NCI-H446 treated with DMSO at 0.1 percent for 48 hours (cell line): Measurements from ENCODE around the gene HHATL.

Experiments used
- DNase-seq: peaks from one replicate; lab custom pipeline; 2025; lab: John Stamatoyannopoulos, UW

Gene HHATL

DNA sequence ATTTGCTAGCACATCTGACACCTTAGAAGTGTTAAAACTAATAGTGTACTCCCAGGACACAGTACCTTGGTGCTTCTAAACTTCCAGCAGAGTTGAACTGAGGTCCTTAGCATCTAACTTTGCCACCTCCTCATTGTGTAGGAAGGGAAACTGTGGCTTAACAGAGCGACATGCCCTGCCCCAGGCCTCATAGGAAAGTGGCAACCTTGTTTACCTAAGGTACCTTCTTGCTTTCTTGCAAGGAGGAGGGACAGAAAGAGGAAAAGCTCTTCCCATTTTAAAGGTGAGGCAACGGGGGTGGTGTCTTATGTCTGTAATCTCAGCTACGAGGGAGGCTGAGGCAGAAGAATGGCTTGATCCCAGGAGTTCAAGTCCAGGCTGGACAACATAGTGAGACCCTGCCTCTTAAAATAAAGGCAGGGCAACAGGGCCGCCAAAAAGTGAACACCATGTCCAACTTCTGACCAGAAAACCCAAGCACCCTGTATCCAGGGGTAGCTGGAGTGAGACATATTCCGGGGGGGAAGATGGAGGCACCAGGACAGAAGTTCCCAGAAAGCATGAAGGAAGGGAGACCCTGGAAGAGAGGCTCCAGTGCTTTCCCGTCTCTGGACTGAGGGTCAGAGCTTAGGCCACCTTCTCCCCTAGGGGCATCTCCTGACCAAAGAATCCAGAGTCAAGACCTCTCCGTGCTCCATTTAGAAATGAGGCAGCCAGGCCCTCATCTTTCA lies 17.8 kb downstream of the HHATL start:
- DNase-seq: no peak

DNA sequence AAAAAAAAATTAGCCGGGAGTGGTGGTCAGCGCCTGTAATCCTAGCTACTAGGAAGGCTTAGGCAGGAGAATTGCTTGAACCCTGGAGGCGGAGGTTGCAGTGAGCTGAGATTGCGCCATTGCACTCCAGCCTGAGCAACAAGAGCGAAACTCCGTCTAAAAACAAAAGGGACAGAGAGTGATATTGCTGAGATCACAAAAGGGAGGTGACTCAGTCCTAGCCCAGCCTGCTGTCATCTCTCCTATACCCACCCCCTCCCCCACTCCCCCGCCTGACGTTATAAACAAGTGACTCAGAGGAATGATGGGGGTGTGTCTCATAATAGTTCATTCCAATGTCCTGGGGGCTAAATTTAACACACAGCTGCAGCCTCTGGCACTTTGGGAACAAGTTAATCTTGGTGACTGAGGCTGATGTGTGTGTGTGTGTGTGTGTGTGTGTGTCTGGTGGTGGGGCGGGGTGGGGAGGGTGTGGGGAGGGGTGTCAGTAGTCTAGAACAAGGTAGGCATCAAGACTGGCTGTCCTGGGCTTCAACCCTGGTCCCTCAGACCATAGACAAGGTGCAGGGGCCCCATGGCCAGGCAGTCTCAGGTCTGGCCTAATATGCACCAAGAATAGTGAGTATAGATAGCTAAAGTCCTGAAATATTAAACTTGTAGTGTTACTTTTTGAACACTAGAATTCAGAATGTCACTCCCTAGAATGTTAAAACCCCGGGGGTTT lies 18.6 kb downstream of the HHATL start:
- DNase-seq: no peak

DNA sequence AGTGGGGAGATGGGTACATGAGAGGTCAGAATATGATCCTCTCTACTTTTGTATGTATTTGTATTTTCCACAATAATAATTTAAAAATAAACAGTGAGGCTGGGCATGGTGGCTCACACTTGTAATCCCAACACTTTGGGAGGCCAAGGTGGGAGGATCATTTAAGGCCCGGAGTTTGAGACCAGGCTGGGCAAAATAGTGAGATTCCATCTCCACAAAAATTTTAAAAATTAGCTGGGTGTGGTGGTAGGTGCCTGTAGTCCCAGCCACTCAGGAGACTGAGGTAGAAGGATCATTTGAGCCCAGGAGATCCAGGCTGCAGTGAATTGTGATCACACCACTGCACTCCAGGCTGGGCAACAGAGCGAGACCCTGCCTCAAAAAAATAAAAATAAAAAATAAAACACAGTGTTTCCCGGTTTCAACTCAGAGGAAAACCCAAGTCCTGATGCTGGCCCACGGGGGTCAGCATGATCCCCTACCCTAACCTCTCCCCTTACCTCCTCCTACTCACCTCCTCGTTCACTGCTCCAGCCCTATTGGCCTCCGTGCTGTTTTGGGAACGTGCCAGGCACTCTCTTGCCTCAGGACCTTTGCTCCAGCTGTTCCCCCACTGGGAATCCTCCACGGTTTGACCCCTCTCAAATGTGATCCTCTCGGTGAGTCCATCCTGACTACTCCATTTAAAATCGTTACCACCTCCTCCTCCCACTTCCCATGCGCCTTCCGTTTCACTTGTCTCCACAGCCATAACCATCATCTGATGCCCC lies 20.1 kb downstream of the HHATL start:
- no peak for DNase-seq

DNA sequence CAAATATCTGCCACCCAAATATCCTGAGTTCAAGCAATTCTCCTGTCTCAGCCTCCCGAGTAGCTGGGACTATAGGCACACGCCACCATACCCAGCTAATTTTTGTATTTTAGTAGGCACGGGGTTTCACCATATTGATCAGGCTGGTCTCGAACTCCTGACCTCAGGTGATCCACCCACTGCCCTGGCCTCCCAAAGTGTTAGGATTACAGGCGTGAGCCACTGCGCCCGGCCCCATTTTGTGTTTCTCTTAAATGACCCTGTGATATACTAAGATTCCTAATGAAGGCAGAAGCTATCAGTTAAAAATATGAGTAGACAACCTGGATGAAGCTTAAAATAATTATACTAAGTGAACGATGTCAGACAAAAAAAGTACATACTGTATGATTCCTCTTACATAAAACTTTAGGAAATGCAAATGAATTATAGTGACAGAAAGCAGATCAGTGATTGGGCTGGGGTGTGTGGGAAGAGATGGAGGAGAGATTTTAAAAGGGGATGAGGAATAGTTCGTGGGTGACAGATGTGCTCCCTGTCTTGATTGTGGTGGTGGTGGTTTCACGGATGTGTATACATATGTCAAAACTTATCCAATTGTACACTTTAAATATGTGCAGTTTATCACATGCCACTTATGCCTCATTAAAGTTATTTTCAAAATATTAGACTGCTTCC lies 21.1 kb downstream of the HHATL start:
- no peak for DNase-seq

DNA sequence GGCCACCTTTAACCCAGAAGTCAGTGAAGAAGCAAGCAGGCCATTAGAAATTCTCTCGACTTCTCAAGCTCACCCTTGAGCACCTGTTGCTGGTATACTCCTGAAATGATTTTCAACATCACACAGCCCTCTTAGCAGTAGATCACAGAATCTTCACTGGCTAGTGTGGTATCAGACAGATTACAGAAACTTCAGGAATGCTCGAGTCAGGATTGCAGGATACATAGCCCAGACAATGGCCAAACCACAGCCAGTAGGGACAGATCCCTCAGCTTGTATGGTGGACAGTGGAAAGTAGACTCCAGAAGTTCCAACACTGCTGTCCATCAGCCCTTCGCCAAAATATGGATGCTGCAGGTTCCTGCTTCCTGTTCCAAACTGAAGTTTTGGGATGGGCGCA lies 21.8 kb downstream of the HHATL start:
- DNase-seq: no peak

DNA sequence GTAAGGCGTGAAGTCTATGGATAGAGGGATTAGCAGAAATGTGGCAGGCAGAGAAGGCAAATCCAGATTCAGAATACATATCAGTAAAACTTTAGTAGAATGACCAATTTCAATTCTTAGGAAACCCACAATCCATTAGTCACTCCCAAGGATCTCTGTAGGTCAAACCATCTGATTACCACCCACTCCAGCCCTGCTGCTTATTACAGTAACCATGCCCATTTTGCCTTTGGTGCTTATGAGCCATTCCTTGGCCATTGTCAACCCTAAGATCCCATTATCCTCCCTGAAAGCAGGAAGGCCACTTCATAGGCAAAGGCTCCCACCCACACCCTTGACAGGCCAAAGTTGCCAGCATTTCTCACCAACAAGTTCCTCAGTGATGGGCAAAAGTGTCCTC lies 22.3 kb downstream of the HHATL start:
- no peak for DNase-seq

DNA sequence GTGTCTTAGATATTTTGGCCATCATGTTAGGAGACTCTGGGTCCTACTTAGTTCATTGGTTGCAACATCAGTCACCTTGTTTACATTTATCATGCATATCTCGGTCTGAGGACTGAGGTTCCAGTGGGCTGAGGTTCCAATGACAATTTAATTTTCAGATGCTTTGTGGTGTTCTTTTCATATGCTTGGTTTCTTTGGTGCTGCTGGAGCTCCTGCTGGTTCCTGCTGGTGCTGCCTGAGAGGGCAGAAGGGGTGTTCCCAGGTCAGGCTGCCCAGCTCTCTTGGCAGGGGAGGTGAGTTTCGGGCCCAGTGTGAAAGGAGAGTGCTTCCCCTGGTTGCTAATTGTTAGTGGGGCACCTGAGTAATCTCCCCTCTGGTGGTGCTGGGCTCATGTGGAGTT lies 24.2 kb downstream of the HHATL start:
- DNase-seq: no peak

DNA sequence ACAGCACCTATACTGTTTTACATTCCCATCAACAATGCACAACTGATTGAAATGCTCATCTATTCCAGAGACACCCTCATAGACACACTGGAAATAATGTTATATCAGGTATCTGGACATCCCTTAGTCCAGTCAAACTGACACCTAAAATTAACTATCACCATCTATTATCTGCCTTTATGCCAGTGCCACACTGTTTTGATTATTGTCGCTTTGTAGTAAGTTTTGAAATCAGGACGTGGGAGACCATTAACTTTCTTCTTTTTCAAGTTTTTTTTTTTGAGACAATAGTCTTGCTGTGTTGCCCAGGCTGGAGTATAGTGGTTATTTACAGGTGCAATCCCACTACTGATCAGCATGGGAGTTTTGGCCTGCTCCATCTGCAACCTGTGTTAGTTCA lies 26.7 kb downstream of the HHATL start:
- DNase-seq: no peak

DNA sequence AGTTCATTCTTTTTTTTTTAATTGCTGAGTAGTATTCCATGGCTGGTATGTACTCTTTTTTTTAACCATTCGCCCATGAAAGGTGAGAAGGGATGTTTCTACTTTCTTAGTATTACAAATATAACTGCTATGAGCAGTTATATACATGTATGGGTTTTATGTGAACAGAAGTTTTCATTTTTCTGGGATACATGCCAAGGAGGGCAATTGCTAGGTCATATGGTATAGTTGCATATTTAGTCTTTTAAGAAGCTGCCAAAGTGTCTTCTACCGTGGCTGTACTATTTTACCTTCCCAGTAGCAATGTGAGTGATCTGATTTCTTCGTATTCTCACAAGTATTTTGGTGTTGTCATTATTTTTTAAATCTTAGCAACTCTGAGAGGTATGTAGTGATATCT lies 28.5 kb downstream of the HHATL start:
- DNase-seq: peak; percentile 70

DNA sequence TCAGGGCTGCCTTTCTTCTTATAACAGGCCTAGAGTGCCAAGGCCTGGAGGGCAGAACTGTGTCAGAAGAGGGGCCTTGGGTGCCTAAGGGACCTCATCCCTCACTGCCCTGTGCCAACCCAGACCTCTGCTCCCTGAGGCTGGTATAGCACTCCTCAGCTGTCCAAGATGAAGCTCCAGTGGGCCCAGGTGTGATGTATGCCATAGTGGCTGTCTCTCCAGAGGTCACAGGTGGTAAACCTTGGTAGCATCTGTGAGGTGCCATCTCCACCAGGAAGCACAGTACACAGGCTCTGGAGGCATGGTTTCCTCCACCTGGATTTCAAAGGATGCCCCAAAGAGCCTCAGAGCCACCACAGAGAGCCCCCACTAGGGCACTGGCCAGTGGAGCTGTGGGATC lies 29.5 kb downstream of the HHATL start:
- DNase-seq: no peak

DNA sequence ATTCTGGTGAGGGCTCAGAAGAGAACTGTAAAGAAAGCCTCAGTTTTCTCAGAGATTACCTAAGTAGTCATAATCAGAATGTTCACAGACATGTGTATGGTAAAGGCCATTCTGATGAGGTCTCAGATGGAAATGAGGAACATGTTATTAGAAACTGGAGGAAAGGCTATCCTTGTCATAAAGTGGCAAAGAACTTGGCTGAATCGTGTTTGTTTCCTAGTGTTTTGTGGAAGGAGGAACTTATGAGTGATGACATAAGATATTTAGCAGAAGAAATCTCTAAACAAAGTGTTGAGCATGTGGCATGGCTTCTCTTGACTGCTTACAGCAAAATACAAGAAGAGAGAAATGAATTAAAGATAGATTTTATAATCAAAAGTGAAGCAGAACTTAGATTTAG lies 30.1 kb downstream of the HHATL start:
- DNase-seq: no peak

DNA sequence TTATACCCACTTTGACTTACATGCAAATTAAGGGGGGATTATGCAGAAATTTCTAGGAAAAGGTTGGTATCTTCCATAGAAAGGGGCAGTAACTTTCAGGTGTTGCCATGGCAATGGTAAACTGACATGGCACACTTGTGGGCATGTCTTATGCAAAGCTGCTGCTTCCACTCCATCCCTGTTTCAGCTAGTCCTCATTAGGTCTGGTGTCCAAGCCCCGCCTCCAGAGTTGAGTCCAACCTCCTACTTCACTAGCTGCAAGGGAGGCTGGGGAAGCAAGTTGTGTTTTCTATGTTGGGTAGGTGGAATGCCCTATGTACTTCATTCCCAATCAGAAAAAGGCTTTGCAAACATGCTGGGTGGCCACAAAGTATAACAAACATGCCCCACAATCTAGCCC lies 31.9 kb downstream of the HHATL start:
- DNase-seq: no peak

DNA sequence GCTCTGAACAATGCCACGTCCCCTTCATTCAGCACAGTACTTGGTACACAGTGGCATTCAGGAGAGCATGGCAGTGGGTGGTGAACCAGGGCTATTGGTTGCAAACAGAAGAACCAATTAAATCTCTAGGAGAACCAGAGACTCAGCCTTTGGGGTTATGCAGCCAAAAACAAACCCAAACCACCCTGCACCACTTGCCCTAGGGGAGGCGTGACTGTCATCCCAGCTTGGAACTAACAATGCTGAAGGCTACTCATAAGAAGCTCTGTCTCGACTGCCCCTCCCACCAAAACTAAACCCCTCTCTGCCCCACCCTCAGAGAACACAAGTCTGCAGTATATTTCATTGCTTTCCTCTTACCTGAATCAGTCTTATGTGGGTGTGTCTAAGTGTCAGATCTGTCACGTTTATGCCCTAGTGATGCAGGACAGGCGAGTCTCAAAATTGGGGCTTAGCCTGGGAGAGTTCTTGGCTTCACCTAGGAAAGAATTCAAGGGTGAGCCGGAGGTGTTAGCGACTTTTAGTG lies 32.5 kb downstream of the HHATL start:
- DNase-seq: no peak

DNA sequence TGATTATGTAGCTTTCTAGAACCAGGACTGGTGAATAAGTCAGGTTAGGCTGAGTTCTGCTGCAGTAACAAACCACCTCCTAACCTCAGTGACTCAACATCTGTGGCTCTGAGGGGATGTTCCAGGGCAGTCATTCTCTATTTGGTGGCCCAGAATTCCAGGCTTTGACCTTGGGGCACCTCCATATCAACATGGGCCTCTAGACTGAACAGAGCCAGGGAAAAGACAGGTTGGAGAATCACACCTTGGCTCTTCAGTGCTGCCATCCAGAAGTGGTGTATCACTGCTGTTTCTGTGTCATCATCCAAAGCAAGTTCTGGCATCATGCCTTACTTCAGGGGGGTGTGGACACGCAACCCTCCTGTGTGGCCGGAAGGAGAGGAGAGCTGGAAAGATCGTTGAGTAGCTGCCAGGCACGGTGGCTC lies 33.8 kb downstream of the HHATL start:
- no peak for DNase-seq

DNA sequence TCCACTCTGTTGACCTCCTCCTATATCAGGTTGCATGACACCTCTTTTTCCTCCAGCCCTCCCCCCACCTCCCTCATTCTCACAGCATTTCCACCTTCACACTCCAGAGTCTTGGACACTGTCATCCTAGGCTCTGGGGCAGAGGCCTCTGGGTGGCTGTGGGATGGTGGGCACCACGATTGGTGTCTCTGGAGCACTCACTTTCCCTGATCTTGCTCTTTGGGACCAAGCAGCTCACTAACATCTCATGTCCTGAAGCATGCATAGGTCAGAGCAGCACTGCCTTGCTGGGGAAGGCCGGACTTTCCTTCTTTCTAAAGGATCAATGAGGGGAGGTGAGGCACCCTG lies 34.2 kb downstream of the HHATL start:
- DNase-seq: no peak

DNA sequence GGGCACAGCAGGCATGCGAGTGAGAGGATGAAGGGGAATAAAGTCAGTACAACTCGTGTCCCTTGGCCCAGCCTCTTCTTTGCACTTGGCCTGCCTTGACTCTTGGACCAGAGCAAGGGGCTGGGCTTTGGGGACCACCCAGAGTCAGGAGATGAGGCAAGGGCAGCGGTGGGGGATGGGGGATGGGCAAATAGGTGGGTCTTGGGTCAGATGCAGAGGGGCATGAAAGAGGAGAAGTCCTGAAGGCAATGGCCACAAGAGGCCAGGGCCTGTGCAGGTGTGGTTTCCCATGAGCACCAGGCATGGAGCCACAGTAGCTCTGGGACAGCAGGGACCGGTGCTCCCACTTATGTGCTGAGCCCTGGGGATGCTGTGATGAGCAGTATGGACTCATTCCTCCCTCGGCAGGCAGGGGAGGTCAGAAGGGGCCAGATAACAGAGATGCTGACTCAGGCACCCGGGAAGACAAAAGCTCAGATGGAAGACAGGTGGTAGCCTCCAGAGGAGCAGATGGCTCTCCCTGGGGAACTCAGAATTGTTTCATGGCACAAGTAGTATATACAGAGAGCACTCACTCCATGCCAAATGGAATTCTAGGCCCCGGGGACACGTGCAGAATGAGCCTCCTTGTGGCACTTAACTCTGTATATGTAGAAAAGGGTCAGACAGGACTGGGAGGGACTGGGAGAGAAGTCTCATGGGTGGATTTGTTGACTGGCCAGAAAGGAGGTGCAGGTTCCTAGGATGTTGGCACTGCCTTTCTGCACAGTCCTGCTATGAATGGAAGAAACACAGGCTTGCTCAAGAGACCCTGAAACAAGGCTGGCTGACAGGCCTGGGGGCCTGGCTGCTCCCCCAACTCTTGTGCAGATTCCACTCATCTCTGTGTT lies 34.8 kb downstream of the HHATL start:
- peak; percentile 74 for DNase-seq

DNA sequence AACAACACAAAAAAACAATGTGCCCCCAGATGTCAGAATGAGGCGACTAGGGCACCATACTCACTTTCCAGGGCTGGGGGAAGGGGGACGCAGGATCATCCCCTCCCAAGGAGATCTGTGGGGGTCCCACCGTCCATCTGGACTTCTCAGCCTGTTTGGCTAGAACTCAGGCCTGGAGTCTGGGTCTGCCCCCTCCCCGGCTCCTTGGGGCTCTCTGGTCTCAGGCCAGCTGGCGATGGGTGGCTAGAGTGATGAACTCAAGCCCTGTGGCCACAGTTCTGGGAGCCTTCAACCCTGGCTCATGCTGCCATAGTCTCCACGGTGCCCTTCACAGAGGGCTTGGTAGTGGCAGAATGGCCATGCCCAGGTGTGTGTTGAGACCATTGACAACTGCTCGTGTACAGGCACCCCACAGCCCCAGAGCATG lies 35.5 kb downstream of the HHATL start:
- no peak for DNase-seq

DNA sequence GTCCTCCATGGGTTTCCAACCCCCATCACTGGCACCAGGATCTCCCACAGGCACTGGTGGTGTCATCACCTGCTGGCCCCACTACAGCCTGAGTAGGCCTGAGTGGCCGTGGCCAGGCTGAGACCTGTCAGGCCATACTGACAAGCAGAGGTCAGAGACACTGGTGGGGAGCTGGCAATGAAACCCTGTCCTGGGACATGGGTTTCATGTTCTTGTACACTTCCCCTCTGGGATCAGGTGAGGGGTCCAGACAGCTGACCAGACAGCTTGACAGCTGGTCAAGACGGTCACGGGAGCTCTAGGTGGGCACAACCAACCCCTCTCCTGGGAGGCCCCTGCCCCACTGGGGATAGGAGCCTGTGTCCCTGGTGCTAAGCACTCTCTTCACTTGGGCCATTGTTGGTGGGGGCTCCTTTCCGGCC lies 36.0 kb downstream of the HHATL start:
- DNase-seq: no peak

DNA sequence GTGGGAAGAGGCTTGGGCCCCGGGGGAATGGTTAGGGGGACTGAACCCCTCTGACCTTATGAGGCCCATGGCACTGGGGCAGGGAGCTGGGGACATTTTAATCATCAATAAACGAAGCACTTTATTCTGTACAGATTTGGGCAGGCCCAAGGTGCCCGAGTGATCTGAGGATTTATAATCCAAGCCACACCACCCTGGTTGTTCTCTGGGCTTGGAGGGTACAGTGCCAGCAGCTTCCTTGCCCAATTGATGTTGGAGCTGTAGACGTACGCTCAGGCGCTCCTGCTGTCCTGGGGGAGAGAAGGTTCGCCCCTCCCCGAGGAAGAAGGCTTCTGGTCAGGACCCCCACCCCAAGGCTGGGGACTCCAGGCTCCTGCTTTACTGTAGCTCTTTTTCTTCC lies 36.6 kb downstream of the HHATL start:
- DNase-seq: no peak

DNA sequence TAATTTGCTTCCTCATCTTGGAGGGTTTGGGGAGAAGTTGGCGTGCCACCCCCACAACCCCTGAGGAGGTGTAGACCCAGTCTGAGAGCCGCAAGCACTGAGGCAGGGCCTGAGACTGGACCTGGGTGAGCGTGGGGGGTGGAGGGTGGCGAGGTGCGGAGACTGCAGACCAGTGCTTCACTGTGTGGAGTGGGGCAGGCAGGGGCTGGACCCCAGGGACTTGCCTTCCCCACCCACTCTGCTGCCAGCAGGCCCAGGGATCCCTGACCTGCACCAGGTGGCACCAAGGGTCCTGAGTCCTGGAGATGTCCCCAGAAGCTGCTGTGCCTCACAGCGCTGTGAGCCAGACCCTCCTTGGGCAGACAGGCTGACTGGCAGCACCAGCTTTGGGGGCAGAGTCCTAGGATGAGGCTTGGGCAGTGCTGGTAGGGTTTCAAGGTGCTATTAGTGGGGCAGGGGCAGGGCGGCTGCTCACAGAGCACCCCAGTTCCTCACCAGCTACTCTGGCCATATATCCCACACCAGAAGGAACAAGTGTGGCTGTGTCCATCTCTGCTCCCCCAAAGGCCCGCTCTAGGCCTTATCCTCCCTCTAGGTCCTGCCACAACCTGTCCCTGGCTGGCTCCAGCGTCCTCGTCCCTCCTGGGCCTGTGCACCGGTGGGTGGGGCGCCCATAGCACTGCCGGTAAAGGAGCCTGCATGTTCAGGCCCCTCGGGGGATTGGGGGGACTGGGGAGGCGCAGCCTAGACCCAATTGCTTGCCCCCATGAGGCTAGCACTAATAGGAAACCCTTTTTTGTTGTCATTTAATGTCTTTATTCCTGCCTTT lies 37.3 kb downstream of the HHATL start:
- DNase-seq: no peak
